Bronchus fibroblast of lung (primary cell): ENCODE data around the gene BDKRB1. TPM values are rescaled to one million over a fixed set of nuclear protein-coding genes. Genes with fewer than 3 reads are reported as not detected.

Source experiments
- total RNA-seq: library from RNA; depleted of rRNA; stranded (reverse); fragments of >200 nt; gene quantifications from 2 replicates; pipeline ENCODE4 v1.2.3, GENCODE V29; 2015

Gene BDKRB1
- total RNA-seq: 3.1 and 3.5 TPM in 2 replicates

DNA sequence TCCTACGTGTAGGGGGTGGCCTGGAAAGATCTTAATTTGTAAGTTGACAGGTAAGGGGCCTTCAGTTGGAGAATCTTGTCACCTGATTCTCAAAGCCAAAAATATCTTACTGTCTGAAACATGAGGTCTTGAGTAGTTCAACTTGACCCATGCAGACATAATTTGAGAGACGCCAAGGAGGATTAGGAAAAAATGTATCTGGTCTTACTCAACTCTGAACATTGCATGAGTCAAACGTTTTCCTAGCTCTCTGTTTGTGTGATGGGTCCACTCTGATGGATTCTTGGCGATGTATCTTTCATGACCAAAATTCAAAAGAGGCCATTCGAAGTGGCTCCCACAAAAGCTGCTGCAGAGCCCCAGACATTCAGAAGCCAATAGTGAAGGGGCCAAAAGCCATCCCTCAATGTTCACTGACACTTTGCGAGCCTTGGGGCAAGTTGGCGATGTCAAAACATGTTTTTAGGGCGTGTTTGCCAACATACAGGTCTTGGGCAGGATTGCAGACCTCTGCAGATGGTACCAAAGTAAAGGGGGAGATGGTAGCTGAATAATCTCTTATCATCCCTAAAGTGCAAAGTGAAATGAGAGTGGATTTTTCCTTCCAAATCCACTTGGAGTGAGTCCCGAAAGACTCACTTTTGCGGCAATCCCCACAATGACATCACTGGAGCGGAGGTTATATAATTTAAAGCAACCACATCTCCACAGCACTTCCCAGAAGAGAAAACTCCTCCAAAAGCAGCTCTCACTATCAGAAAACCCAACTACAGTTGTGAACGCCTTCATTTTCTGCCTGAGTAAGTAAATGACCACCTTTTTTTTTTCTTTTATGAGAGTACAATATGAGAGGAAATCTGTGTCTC, at the start of gene BDKRB1:
TSS of gene BDKRB1 (plus strand) at position 710 of the 866 bp plus-strand sequence. CDS start 7,473 bp downstream, outside the sequence.

Other genes with a start within 250 kb of the BDKRB1 start
- gene C14orf132, start 216.8 kb upstream of the BDKRB1 start, total RNA-seq: 12.4 and 14.7 TPM in 2 replicates
- 9.2 and 9.5 TPM in 2 replicates for gene BDKRB2, start 51.4 kb upstream of the BDKRB1 start, total RNA-seq
- 7.6 and 8.2 TPM in 2 replicates for gene ATG2B, start 107.1 kb downstream of the BDKRB1 start, total RNA-seq
- 15.2 and 15.6 TPM in 2 replicates for gene GSKIP, start 107.3 kb downstream of the BDKRB1 start, total RNA-seq
- 2.0 and 2.1 TPM in 2 replicates for gene AK7, start 135.9 kb downstream of the BDKRB1 start, total RNA-seq
- 38.4 and 46.1 TPM in 2 replicates for gene PAPOLA, start 246.2 kb downstream of the BDKRB1 start, total RNA-seq